ENCODE results near the gene SRRD. TPM values are rescaled to one million over a fixed set of nuclear protein-coding genes. Genes with fewer than 3 reads are reported as not detected.

Gene SRRD
- total RNA-seq, 4 donors from 2014 or later, result 12.7 to 20.5 (median 15.2) TPM

DNA sequence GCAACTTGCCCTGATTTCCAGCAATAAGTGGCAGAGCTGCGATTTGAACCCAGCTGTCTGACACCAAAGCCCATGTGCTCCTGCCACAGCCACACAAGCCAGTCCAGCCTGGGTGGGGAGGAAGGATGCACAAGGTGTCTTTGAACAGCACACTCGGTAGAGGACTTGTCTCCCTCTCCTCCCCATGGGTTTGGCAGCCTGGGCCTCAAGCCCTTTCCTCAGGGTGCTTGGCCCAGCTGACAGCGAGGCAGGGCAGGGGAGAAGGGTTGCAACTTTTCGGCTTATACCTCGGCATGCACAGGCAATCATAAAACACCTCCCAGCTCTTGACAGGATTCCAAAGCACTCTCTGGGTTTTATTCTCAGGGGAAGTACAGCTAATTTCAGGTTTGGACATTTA is 35.3 kb upstream of the SRRD start:
- Histone ChIP-seq H3K9me3 (no peaks in the 10 kb centered on the region), H3K27me3 (no peaks in the 10 kb centered on the region), H3K4me3 (no peak overlapping the region), H3K27ac (replicated peaks in 1 of 4) (no peak overlapping the region), H3K4me1 (peaks cover 0 to 17% (median 9%) of the 10 kb centered on the region in 4 donors), H3K36me3 (peaks cover 9 to 36% (median 34%) of the 10 kb centered on the region in 4 donors)
- intact Hi-C loops (cut with DNase I), result no loop called here
- TF ChIP-seq POLR2AphosphoS5 (IDR thresholded peaks at IDR 0.05) (no peak), POLR2A (IDR thresholded peaks at IDR 0.05; ENCODE audit: low read depth) (no peak), EP300 (IDR thresholded peaks at IDR 0.05) (no peak)
- TF ChIP-seq, protein P1, sequence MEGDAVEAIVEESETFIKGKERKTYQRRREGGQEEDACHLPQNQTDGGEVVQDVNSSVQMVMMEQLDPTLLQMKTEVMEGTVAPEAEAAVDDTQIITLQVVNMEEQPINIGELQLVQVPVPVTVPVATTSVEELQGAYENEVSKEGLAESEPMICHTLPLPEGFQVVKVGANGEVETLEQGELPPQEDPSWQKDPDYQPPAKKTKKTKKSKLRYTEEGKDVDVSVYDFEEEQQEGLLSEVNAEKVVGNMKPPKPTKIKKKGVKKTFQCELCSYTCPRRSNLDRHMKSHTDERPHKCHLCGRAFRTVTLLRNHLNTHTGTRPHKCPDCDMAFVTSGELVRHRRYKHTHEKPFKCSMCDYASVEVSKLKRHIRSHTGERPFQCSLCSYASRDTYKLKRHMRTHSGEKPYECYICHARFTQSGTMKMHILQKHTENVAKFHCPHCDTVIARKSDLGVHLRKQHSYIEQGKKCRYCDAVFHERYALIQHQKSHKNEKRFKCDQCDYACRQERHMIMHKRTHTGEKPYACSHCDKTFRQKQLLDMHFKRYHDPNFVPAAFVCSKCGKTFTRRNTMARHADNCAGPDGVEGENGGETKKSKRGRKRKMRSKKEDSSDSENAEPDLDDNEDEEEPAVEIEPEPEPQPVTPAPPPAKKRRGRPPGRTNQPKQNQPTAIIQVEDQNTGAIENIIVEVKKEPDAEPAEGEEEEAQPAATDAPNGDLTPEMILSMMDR (IDR thresholded peaks at IDR 0.05), result no peak
- no peak for DNase-seq (ENCODE audit: extremely low spot score)
- WGBS, result 66% methylated on average over 5 of the region's 5 CpGs

DNA sequence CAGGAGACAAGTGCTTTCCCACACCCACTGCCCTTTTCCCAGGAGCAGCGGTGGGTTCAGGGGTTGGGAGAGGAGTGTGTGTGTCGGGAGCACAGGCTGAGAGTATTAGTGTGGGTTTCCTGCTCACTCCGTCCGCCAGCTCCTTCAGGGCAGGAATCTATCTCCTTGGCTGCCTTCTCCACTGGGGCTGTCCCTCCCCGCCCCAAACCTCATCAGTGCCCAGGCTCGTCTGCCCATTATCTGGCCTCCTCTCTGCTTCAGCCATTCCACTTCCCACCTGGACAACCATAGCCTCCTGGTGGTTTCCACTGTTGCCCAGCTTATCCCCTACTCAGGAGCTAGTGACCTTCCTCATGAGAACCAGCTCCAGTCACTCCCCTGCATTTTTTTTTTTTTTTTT is 34.7 kb upstream of the SRRD start:
- H3K9me3 ChIP-seq, result no peaks in the 10 kb centered on the region
- no peak for DNase-seq (ENCODE audit: extremely low spot score)
- intact Hi-C loops (cut with DNase I), result no loop called here
- H3K27me3 ChIP-seq, result no peaks in the 10 kb centered on the region
- H3K36me3 ChIP-seq, result peaks cover 15 to 42% (median 40%) of the 10 kb centered on the region in 4 donors
- H3K27ac ChIP-seq (replicated peaks in 1 of 4), result no peak overlapping the region
- WGBS, result 76% methylated on average over 5 of the region's 6 CpGs
- peaks cover 0 to 17% (median 9%) of the 10 kb centered on the region in 4 donors for H3K4me1 ChIP-seq
- TF ChIP-seq EP300 (IDR thresholded peaks at IDR 0.05) (no peak), POLR2A (IDR thresholded peaks at IDR 0.05; ENCODE audit: low read depth) (no peak), POLR2AphosphoS5 (IDR thresholded peaks at IDR 0.05) (no peak)
- TF ChIP-seq, protein P1 (IDR thresholded peaks at IDR 0.05), result no peak
- no peak overlapping the region for H3K4me3 ChIP-seq

DNA sequence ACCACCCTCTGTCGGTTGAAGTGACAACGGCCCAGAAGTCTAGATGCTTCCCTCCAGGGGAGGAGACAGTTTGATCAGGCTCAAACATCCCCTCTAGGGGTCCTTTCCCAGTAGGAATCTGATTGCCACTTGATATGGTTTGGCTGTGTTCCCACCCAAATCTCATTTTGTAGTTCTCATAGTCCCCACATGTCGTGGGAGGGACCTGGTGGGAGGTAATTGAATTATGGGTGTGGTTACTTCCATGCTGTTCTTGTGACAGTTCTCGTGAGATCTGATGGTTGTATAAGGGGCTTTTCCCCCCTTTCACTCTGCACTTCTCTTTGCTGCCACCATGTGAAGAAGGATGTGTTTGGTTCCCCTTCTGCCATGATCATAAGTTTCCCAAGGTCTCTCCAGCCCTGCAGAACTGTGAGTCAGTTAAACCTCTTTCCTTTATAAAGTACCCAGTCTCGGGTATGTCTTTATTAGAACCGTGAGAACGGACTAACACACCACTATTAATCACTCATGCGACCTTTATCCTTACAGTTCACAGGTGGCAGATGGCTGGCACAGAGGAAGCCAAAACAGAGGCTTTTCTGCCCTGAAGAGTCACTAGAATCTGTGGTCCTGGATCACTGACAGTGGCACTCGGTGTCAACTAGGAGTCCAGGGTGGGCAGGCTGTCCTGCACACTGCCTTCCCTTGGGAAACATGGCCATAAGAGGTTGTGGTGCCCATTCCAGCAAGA is 33.1 kb upstream of the SRRD start:
- intact Hi-C loops (cut with DNase I), result no loop called here

DNA sequence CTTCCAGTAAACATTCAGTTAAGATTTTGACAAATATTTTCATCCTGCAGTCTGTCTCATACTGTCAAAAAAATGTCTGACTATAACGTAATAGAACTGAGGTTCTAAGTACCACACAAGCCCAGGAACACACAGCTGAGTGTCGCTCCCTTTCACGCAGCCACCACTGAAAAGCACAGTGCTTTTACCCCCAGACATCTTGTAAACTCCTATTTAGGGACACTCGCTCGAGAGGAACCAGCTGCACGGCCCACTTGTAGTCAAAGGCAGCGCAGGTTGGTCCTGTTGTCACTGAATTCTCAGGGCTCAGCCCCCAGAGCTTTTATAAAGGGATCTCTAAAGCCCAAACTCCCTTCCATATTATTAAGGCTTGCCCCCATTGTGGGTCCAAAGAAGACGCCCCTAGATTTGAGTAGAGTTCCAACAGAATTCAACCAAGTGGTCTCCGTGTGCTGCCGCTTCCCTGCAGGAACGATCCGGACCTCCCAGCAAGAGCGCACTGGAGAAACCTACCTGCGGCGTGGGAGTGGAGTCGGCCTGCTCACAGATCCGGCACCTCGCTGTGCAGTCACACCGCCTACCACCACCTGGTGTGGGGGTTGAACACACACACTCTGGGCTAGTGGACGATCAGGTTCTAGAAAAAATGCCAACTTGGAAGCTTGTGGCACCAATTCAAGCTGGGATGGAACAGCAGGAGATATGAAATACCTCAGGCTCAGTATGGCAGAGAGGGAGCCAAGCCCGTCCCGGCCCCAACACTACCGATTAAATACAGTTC is 31.3 kb upstream of the SRRD start:
- TF ChIP-seq POLR2AphosphoS5 (IDR thresholded peaks at IDR 0.05), result no peak
- TF ChIP-seq POLR2A (IDR thresholded peaks at IDR 0.05; ENCODE audit: low read depth), result no peak
- TF ChIP-seq EP300 (IDR thresholded peaks at IDR 0.05), result no peak
- TF ChIP-seq, protein P1 (IDR thresholded peaks at IDR 0.05), result no peak
- Histone ChIP-seq H3K4me1 (peaks cover 0 to 15% (median 8%) of the 10 kb centered on the region in 4 donors), H3K27me3 (no peaks in the 10 kb centered on the region), H3K9me3 (no peaks in the 10 kb centered on the region), H3K4me3 (no peak overlapping the region), H3K27ac (replicated peaks in 1 of 4) (no peak overlapping the region), H3K36me3 (peaks cover 24 to 67% (median 64%) of the 10 kb centered on the region in 4 donors)
- WGBS, result 88% methylated on average over 23 of the region's 23 CpGs
- DNase-seq (ENCODE audit: extremely low spot score), result no peak
- intact Hi-C loops (cut with DNase I), result no loop called here

More for the DNA sequence above, 33.1 kb upstream of the SRRD start:
- WGBS, result 92% methylated on average over 9 of the region's 9 CpGs
- Histone ChIP-seq H3K4me3 (no peak overlapping the region), H3K27me3 (no peaks in the 10 kb centered on the region), H3K9me3 (no peaks in the 10 kb centered on the region), H3K4me1 (peaks cover 0 to 17% (median 9%) of the 10 kb centered on the region in 4 donors), H3K27ac (replicated peaks in 1 of 4) (no peak overlapping the region), H3K36me3 (peaks cover 18 to 49% (median 47%) of the 10 kb centered on the region in 4 donors)
- no peak for DNase-seq (ENCODE audit: extremely low spot score)
- no peak for TF ChIP-seq POLR2AphosphoS5 (IDR thresholded peaks at IDR 0.05)
- no peak for TF ChIP-seq POLR2A (IDR thresholded peaks at IDR 0.05; ENCODE audit: low read depth)
- TF ChIP-seq, protein P1 (IDR thresholded peaks at IDR 0.05), result no peak
- TF ChIP-seq EP300 (IDR thresholded peaks at IDR 0.05), result no peak
